ENCODE results near the gene TGOLN2. TPM values are rescaled to one million over a fixed set of nuclear protein-coding genes. Genes with fewer than 3 reads are reported as not detected.
"Not testable (repeated sequence)": the region's sequence is repeated elsewhere in the genome, so short reads cannot be mapped to it uniquely, and the experiment has no call there.

Gene TGOLN2
- total RNA-seq, 1 donor from 2014 or later, result 59.9 TPM

GRCh38 chr2:85342156-85342555, 14.4 kb upstream of the TGOLN2 start:
- intact Hi-C loops (cut with DNase I), result no loop called here
- no peak for DNase-seq

DNA sequence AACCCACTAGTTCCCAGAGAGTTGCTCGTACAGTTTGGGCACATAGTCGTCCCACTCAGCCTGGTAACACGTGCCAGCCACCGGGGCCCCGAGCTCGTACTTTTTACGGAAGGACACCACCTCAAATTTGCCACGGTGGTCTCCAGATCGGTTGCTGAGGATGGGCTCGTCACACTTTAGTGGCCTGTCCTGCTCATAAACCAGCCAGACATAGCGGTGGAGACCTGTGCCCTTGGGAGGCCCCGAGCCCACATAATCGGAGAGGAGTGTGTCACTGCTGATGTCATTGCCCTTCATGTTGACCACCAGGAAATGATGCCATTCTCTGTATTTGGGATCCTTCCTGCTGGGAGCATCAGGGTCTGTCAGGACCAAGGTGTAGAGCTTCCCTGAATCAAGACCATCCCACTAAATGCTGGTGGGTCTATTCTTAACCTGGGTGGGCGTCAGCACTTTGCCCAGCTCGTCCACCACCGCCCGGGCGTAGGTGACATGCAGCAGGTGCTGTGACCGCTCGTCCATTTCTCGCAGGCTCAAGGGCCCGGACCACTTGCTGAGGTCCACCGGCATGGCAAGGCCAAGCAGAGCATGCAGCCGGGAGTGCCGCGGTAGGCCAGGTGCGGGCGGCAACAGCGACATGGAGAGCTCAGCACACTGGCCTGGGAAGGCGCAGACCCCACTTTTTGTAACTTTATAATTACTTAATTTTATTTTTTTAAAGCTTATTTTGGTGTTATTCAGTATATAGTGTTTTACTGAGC, 13.7 kb upstream of the TGOLN2 start:
- no peak for DNase-seq
- ATAC-seq (ENCODE audit: poor library complexity), result no peak
- intact Hi-C loops (cut with DNase I), result no loop called here

More at GRCh38 chr2:85342156-85342555, 14.4 kb upstream of the TGOLN2 start:
- no peak for ATAC-seq (ENCODE audit: poor library complexity)

DNA sequence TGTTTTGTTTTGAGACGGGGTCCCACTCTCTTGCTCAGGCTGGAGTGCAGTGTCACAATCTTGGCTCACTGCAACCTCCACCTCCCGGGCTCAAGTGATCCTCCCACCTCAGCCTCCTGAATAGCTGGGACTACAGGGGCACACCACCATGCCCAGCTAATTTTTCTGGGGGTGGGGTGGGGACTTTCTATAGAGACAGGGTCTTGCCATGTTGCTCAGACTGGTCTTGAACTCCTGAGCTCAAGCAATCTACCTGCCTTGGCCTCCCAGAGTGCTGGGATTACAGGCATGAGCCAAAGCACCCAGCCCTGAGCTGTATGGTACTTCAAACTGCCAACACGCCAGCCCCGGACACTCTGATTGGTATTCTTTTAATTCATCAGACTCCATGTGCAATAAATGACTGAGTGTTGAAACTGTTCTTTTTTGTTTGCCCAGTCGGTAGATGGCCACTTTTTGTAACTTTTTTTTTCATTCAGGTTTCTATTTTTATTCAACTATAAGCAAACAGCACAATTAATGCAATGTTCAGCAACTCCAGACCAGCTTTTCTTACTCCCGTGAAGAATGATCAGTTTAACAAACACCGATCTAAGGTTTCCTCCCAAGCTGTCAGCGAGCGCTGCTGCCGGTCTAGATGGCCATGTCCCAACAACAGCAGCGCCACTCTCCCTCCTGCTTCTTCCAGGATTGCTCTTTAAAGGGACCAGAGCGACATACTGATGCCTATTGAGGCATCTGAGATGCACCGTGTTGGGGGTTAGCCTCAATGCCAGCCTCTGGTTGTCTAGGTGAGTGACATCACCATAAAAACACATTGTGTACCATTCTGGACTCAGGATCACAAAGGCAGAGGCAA, 12.5 kb upstream of the TGOLN2 start:
- DNase-seq (no peak), ATAC-seq (ENCODE audit: poor library complexity) (peak; percentile 27)
- intact Hi-C loops (cut with DNase I), result no loop called here

GRCh38 chr2:85334928-85335327, 7.1 kb upstream of the TGOLN2 start:
- DNase-seq (no peak), ATAC-seq (ENCODE audit: poor library complexity) (no peak)
- intact Hi-C loops (cut with DNase I), result no loop called here

DNA sequence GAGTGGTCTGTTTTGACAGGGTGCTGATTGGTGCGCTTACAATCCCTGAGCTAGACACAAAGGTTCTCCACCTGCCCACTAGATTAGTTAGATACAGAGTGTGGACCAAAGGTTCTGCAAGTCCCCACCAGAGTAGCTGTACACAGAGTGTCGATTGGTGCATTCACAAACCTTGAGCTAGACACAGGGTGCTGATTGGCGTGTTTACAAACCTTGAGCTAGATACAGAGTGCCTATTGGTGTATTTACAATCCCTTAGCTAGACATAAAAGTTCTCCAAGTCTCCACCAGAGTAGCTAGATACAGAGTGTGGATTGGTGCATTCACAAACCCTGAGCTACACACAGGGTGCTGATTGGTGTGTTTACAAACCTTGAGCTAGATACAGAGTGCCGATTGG, 6.1 kb upstream of the TGOLN2 start:
- ATAC-seq (ENCODE audit: poor library complexity); DNase-seq; intact Hi-C loops (cut with DNase I): not testable (repeated sequence)

DNA sequence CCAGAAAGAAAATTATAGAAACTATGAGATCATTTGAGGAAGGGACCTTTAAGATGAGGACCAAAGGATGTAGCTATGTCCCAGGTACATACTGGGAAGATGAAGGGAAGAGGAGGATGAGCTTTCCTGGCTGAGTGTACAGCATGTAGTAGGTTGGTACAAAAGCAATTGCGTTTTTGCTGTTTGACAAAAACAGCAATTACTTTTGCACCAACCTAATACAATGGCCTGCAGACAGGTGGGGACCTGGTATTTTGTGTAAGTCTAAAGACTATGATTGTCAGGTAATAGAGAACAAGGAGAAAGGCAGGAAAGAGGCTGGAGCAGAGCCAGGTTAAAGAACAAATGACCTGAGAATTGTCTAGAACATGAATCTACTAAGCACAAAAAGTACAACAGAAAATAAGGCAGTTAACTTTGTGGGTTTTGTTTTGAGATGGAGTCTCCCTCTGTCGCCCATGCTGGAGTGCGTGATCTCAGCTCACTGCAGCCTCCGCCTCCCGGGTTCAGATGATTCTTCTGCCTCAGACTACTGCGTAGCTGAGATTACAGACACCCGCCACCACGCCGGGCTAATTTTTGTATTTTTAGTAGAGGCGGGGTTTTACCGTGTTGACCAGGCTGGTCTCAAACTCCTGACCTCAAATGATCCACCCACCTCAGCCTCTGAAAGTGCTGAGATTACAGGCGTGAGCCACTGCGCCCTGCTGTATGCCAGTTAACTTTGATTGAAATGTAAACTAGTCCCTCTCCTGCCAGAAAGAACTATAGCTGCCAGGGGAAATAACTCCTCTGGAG, 3.2 kb upstream of the TGOLN2 start:
- ATAC-seq (ENCODE audit: poor library complexity), result no peak
- no peak for DNase-seq
- intact Hi-C loops (cut with DNase I), result no loop called here

GRCh38 chr2:85329701-85330100, 1.9 kb upstream of the TGOLN2 start:
- intact Hi-C loops (cut with DNase I); ATAC-seq (ENCODE audit: poor library complexity); DNase-seq: not testable (repeated sequence)

GRCh38 chr2:85329181-85329651, 1.4 kb upstream of the TGOLN2 start:
- ATAC-seq (ENCODE audit: poor library complexity) (no peak), DNase-seq (no peak)
- intact Hi-C loops (cut with DNase I), result no loop called here

- intact Hi-C loops (cut with DNase I), result no loop called here
- peak; percentile 68 for DNase-seq
- ATAC-seq (ENCODE audit: poor library complexity), result peak; percentile 48
These were observed 498 bp downstream of the TGOLN2 start for GRCh38 chr2:85327160-85327821.

DNA sequence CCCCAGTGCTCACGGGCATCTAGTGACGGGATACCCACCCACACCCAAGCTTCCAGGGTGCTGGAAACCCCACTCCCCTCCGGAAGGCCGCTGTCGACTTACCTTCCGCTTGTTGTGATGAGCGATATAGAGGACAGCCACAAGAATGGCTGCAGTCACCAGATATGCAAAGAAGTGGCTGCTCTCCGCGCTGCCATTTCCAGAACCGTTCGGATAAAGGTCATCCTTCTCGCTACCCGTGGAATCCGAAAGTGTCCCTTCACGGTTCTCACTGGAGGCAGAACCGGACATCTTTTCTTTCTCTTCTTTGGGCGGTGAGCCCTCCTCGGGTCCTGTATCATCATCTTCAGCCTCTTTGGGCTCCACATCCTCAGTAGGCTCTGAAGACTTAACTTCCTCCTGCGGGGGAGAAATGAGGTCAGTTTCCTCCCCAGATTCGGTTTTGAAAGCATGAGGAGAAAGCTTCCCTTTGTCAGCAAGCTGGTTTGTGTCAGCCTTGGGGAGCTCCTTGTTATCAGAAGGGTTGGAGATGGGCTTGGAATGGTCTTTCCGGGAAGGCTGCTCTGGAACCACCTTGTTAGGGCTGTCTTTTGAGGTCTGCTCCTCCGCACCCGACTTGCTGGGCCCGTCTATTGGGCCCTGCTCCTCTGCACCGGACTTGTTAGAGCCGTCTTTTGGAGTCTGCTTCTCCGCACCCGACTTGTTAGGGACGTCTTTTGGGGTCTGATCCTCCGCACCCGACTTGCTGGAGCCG, 1.2 kb downstream of the TGOLN2 start:
- intact Hi-C loops (cut with DNase I), result no loop called here
- ATAC-seq (ENCODE audit: poor library complexity) (no peak), DNase-seq (no peak)

DNA sequence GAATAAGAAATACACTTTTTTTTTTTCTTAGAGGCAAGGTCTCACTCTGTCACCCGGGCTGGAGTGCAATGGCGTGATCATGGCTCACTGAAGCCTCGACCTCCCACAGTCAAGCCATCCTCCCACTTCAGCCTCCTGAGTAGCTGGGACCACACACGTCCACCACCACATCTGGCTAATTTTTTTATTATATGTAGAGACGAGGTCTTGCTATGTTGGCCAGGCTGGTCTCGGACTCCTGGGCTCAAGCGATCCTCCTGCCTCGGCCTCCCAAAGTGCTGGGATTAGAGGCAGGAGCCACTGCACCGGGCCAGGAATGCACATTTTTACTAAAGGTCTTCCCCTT, 2.4 kb downstream of the TGOLN2 start:
- ATAC-seq (ENCODE audit: poor library complexity), result no peak
- DNase-seq, result no peak
- intact Hi-C loops (cut with DNase I), result no loop called here

- ATAC-seq (ENCODE audit: poor library complexity), result no peak
- DNase-seq, result no peak
- intact Hi-C loops (cut with DNase I), result no loop called here
These were observed 2.9 kb downstream of the TGOLN2 start for GRCh38 chr2:85324639-85325465.

DNA sequence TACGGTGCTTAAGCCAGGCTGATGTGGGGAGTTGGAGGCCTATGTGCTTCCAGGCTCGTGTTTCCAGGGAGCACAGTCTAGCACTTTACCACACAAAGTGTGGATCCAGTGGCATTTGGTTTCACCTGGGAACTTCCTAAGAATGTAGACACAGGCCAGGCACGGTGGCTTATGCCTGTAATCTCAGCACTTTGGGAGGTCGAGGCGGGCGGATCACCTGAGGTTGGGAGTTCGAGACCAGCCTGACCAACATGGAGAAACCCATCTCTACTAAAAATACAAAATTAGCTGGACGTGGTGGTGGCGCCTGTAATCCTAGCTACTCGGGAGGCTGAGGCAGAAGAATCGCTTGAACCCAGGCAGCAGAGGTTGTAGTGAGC, 3.8 kb downstream of the TGOLN2 start:
- ATAC-seq (ENCODE audit: poor library complexity); DNase-seq; intact Hi-C loops (cut with DNase I): not testable (repeated sequence)

- no peak for ATAC-seq (ENCODE audit: poor library complexity)
- intact Hi-C loops (cut with DNase I), result no loop called here
- DNase-seq, result no peak
These were observed 4.3 kb downstream of the TGOLN2 start for GRCh38 chr2:85323351-85323987.

GRCh38 chr2:85319796-85320195, 8.0 kb downstream of the TGOLN2 start:
- intact Hi-C loops (cut with DNase I), result no loop called here
- DNase-seq, result no peak
- no peak for ATAC-seq (ENCODE audit: poor library complexity)

GRCh38 chr2:85318222-85319074, 9.3 kb downstream of the TGOLN2 start:
- DNase-seq (no peak), ATAC-seq (ENCODE audit: poor library complexity) (no peak)
- intact Hi-C loops (cut with DNase I), result no loop called here

Data from Right ventricle myocardium superior (tissue), 1 donor.